ENCODE results near the gene PNKP.

DNA sequence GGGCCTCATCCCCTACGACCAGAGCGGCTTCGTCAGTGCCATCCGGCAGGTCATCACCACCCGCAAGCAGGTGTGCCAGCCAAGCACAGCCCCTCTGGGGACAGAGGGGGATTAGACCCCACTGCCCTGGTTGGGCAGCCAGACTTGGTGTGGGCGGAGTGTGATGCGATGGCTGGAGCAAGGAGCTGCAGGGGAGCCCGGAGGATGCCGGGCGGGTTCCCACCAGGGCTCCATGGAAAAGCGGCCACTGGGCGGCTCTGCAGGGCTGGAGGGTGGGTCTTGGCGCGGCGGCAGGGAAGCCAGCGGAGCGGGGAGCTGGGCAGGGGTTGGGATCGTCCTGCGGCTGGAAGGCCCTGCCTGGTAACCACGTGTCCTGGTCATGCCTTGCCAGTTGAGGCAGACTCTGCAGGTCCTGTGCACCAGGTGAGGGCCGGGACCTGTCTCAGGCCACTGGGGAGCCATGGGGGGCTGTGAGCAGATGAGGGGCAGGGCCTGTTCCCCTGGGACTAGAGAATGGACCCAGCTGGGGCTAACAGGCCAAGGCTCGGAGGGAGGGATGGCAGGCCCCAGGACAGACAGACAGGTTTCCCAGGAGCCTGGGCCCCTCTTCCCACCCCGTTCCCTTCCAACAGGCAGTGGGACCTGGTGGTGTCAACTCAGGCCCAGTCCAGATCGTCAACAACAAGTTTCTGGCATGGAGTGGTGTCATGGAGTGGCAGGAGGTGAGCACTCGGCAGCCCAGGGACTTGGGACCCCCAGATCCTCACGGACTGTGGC is 10.1 kb downstream of the PNKP start:
- TF ChIP-seq EZH2 (IDR thresholded peaks at IDR 0.05; ENCODE audit: borderline replicate concordance, insufficient read depth, low read length, poor library complexity, severe bottlenecking) (no peak), POLR2AphosphoS5 (IDR thresholded peaks at IDR 0.05) (no peak)
- TF ChIP-seq, protein P1, sequence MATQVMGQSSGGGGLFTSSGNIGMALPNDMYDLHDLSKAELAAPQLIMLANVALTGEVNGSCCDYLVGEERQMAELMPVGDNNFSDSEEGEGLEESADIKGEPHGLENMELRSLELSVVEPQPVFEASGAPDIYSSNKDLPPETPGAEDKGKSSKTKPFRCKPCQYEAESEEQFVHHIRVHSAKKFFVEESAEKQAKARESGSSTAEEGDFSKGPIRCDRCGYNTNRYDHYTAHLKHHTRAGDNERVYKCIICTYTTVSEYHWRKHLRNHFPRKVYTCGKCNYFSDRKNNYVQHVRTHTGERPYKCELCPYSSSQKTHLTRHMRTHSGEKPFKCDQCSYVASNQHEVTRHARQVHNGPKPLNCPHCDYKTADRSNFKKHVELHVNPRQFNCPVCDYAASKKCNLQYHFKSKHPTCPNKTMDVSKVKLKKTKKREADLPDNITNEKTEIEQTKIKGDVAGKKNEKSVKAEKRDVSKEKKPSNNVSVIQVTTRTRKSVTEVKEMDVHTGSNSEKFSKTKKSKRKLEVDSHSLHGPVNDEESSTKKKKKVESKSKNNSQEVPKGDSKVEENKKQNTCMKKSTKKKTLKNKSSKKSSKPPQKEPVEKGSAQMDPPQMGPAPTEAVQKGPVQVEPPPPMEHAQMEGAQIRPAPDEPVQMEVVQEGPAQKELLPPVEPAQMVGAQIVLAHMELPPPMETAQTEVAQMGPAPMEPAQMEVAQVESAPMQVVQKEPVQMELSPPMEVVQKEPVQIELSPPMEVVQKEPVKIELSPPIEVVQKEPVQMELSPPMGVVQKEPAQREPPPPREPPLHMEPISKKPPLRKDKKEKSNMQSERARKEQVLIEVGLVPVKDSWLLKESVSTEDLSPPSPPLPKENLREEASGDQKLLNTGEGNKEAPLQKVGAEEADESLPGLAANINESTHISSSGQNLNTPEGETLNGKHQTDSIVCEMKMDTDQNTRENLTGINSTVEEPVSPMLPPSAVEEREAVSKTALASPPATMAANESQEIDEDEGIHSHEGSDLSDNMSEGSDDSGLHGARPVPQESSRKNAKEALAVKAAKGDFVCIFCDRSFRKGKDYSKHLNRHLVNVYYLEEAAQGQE (IDR thresholded peaks at IDR 0.05; ENCODE audit: borderline replicate concordance), result no peak
- TF ChIP-seq, protein P2, sequence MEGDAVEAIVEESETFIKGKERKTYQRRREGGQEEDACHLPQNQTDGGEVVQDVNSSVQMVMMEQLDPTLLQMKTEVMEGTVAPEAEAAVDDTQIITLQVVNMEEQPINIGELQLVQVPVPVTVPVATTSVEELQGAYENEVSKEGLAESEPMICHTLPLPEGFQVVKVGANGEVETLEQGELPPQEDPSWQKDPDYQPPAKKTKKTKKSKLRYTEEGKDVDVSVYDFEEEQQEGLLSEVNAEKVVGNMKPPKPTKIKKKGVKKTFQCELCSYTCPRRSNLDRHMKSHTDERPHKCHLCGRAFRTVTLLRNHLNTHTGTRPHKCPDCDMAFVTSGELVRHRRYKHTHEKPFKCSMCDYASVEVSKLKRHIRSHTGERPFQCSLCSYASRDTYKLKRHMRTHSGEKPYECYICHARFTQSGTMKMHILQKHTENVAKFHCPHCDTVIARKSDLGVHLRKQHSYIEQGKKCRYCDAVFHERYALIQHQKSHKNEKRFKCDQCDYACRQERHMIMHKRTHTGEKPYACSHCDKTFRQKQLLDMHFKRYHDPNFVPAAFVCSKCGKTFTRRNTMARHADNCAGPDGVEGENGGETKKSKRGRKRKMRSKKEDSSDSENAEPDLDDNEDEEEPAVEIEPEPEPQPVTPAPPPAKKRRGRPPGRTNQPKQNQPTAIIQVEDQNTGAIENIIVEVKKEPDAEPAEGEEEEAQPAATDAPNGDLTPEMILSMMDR (IDR thresholded peaks at IDR 0.05; ENCODE audit: poor library complexity, severe bottlenecking), result no peak

Measured in neural cell (in vitro differentiated cells).